ENCODE results near the gene ALG2. TPM values are rescaled to one million over a fixed set of nuclear protein-coding genes. Genes with fewer than 3 reads are reported as not detected.

ALG2 gene
- polyA plus RNA-seq, 1 donor = 40.6 TPM

GRCh38 chr9:99259231-99259918, 37.6 kb upstream of the ALG2 start:
- H3K9me3 ChIP-seq (ENCODE audit: control insufficient read depth, low read depth, low read length) = no peaks in the 10 kb centered on the region
- peaks cover 7% of the 10 kb centered on the region for H3K4me1 ChIP-seq (ENCODE audit: control insufficient read depth, insufficient read depth, low read length)
- H3K4me3 ChIP-seq (ENCODE audit: low read length) = peak overlapping the region; percentile 23
- H3K27ac ChIP-seq (ENCODE audit: low read length) = no peak overlapping the region
- H3K36me3 ChIP-seq (ENCODE audit: control insufficient read depth, insufficient read depth, low read length) = no peaks in the 10 kb centered on the region
- WGBS (ENCODE audit: insufficient coverage, low lambda C conversion rate) = no CpG with 5 or more reads among the region's 27 CpGs
- peak; percentile 59 to 80 for DNase-seq
- no peaks in the 10 kb centered on the region for H3K27me3 ChIP-seq (ENCODE audit: control insufficient read depth, insufficient read depth, low read length)

- DNase-seq = no peak
- WGBS (ENCODE audit: insufficient coverage, low lambda C conversion rate) = no CpG with 5 or more reads among the region's 8 CpGs
- H3K27ac ChIP-seq (ENCODE audit: low read length) = no peak overlapping the region
These were observed 36.1 kb upstream of the ALG2 start for GRCh38 chr9:99257723-99258389.

GRCh38 chr9:99255651-99256050, 33.9 kb upstream of the ALG2 start:
- no peaks in the 10 kb centered on the region for H3K9me3 ChIP-seq (ENCODE audit: control insufficient read depth, low read depth, low read length)
- H3K27ac ChIP-seq (ENCODE audit: low read length) = no peak overlapping the region
- peaks cover 7% of the 10 kb centered on the region for H3K4me1 ChIP-seq (ENCODE audit: control insufficient read depth, insufficient read depth, low read length)
- no peak for DNase-seq
- no CpG with 5 or more reads among the region's 1 CpG for whole genome bisulfite sequencing (ENCODE audit: insufficient coverage, low lambda C conversion rate)
- H3K4me3 ChIP-seq (ENCODE audit: low read length) = no peak overlapping the region
- no peaks in the 10 kb centered on the region for H3K36me3 ChIP-seq (ENCODE audit: control insufficient read depth, insufficient read depth, low read length)
- no peaks in the 10 kb centered on the region for H3K27me3 ChIP-seq (ENCODE audit: control insufficient read depth, insufficient read depth, low read length)

More at GRCh38 chr9:99257723-99258389, 36.1 kb upstream of the ALG2 start:
- Histone ChIP-seq H3K36me3 (ENCODE audit: control insufficient read depth, insufficient read depth, low read length) (no peaks in the 10 kb centered on the region), H3K4me1 (ENCODE audit: control insufficient read depth, insufficient read depth, low read length) (peaks cover 7% of the 10 kb centered on the region), H3K9me3 (ENCODE audit: control insufficient read depth, low read depth, low read length) (no peaks in the 10 kb centered on the region), H3K27me3 (ENCODE audit: control insufficient read depth, insufficient read depth, low read length) (no peaks in the 10 kb centered on the region), H3K4me3 (ENCODE audit: low read length) (no peak overlapping the region)

GRCh38 chr9:99253772-99254431, 32.2 kb upstream of the ALG2 start:
- no peaks in the 10 kb centered on the region for H3K36me3 ChIP-seq (ENCODE audit: control insufficient read depth, insufficient read depth, low read length)
- no peak for DNase-seq
- H3K27me3 ChIP-seq (ENCODE audit: control insufficient read depth, insufficient read depth, low read length) = no peaks in the 10 kb centered on the region
- no peaks in the 10 kb centered on the region for H3K4me1 ChIP-seq (ENCODE audit: control insufficient read depth, insufficient read depth, low read length)
- no peak overlapping the region for H3K4me3 ChIP-seq (ENCODE audit: low read length)
- no peaks in the 10 kb centered on the region for H3K9me3 ChIP-seq (ENCODE audit: control insufficient read depth, low read depth, low read length)
- H3K27ac ChIP-seq (ENCODE audit: low read length) = no peak overlapping the region
- WGBS (ENCODE audit: insufficient coverage, low lambda C conversion rate) = no CpG with 5 or more reads among the region's 15 CpGs

GRCh38 chr9:99253134-99253533, 31.4 kb upstream of the ALG2 start:
- H3K4me1 ChIP-seq (ENCODE audit: control insufficient read depth, insufficient read depth, low read length) = no peaks in the 10 kb centered on the region

GRCh38 chr9:99251157-99251556, 29.4 kb upstream of the ALG2 start:
- no peaks in the 10 kb centered on the region for H3K9me3 ChIP-seq (ENCODE audit: control insufficient read depth, low read depth, low read length)
- H3K4me3 ChIP-seq (ENCODE audit: low read length) = no peak overlapping the region
- H3K36me3 ChIP-seq (ENCODE audit: control insufficient read depth, insufficient read depth, low read length) = no peaks in the 10 kb centered on the region
- no peaks in the 10 kb centered on the region for H3K4me1 ChIP-seq (ENCODE audit: control insufficient read depth, insufficient read depth, low read length)
- no peaks in the 10 kb centered on the region for H3K27me3 ChIP-seq (ENCODE audit: control insufficient read depth, insufficient read depth, low read length)
- H3K27ac ChIP-seq (ENCODE audit: low read length) = no peak overlapping the region
- 100% methylated on average over 1 of the region's 4 CpGs for WGBS (ENCODE audit: insufficient coverage, low lambda C conversion rate)
- DNase-seq = no peak

More at GRCh38 chr9:99253134-99253533, 31.4 kb upstream of the ALG2 start:
- Histone ChIP-seq H3K27ac (ENCODE audit: low read length) (no peak overlapping the region), H3K4me3 (ENCODE audit: low read length) (no peak overlapping the region), H3K9me3 (ENCODE audit: control insufficient read depth, low read depth, low read length) (no peaks in the 10 kb centered on the region), H3K27me3 (ENCODE audit: control insufficient read depth, insufficient read depth, low read length) (no peaks in the 10 kb centered on the region), H3K36me3 (ENCODE audit: control insufficient read depth, insufficient read depth, low read length) (no peaks in the 10 kb centered on the region)
- DNase-seq = no peak
- no CpG with 5 or more reads among the region's 2 CpGs for WGBS (ENCODE audit: insufficient coverage, low lambda C conversion rate)

- H3K9me3 ChIP-seq (ENCODE audit: control insufficient read depth, low read depth, low read length) = no peaks in the 10 kb centered on the region
- no peaks in the 10 kb centered on the region for H3K27me3 ChIP-seq (ENCODE audit: control insufficient read depth, insufficient read depth, low read length)
- H3K36me3 ChIP-seq (ENCODE audit: control insufficient read depth, insufficient read depth, low read length) = no peaks in the 10 kb centered on the region
- no peak overlapping the region for H3K4me3 ChIP-seq (ENCODE audit: low read length)
- no peak for DNase-seq
- H3K27ac ChIP-seq (ENCODE audit: low read length) = no peak overlapping the region
- no peaks in the 10 kb centered on the region for H3K4me1 ChIP-seq (ENCODE audit: control insufficient read depth, insufficient read depth, low read length)
These were observed 27.9 kb upstream of the ALG2 start for GRCh38 chr9:99249619-99250018.

- Histone ChIP-seq H3K9me3 (ENCODE audit: control insufficient read depth, low read depth, low read length) (no peaks in the 10 kb centered on the region), H3K4me1 (ENCODE audit: control insufficient read depth, insufficient read depth, low read length) (no peaks in the 10 kb centered on the region), H3K27me3 (ENCODE audit: control insufficient read depth, insufficient read depth, low read length) (no peaks in the 10 kb centered on the region), H3K27ac (ENCODE audit: low read length) (no peak overlapping the region), H3K36me3 (ENCODE audit: control insufficient read depth, insufficient read depth, low read length) (peaks cover 7% of the 10 kb centered on the region), H3K4me3 (ENCODE audit: low read length) (no peak overlapping the region)
- no peak for DNase-seq
- WGBS (ENCODE audit: insufficient coverage, low lambda C conversion rate) = 95% methylated on average over 2 of the region's 3 CpGs
These were observed 22.9 kb upstream of the ALG2 start for GRCh38 chr9:99244344-99245260.

GRCh38 chr9:99241106-99241505, 19.4 kb upstream of the ALG2 start:
- H3K4me1 ChIP-seq (ENCODE audit: control insufficient read depth, insufficient read depth, low read length) = no peaks in the 10 kb centered on the region
- H3K4me3 ChIP-seq (ENCODE audit: low read length) = no peak overlapping the region
- peaks cover 10% of the 10 kb centered on the region for H3K36me3 ChIP-seq (ENCODE audit: control insufficient read depth, insufficient read depth, low read length)
- no peaks in the 10 kb centered on the region for H3K27me3 ChIP-seq (ENCODE audit: control insufficient read depth, insufficient read depth, low read length)
- H3K27ac ChIP-seq (ENCODE audit: low read length) = no peak overlapping the region
- 93% methylated on average over 3 of the region's 7 CpGs for WGBS (ENCODE audit: insufficient coverage, low lambda C conversion rate)
- H3K9me3 ChIP-seq (ENCODE audit: control insufficient read depth, low read depth, low read length) = no peaks in the 10 kb centered on the region
- DNase-seq = no peak
